GM12891 (cell line): ENCODE data around the gene ISYNA1.

ENCODE experiments used
- POLR2A ChIP-seq: IDR thresholded peaks from 2 replicates; pipeline ENCODE4 v1.6.1; 2011; ENCODE audit warnings: low read depth, low read length, control low read depth
- POLR2AphosphoS5 ChIP-seq: IDR thresholded peaks from 2 replicates; pipeline ENCODE4 v1.6.1; 2011; ENCODE audit warnings: low read depth, low read length, control low read depth

DNA sequence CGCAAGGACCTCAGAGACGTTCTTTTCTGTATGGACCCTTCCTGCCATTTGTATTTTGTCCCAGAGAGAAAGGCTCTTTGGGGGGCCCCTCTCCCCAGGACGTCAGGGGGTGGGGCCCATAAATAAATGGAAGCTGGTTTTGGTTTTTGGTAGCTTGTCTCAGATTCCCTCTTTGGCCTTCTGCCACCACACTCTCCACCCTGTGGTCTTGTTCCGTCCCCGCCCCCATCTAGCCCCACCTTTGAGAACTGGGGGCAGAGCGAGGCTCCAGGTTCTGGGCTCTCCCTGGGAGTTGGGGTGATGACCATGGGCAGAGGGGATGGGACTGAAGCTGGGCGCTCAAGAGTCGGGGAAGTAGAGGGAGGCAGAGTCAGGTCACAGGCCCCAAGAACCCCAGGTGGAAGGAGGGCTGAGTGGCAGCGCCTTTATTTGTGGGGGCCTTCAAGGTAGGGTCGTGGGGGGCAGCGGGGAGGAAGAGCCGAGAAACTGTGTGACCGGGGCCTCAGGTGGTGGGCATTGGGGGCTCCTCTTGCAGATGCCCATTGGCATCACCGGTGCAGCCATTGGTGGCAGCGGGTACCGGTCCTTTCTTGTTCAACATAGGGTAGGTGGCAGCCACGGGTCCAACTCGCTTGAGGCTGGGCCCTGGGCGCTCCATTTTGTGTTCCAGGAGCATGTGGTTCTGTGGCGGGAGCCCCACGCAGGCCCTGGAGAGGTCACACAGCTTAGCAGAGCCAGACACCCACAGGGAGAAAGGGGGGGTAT lies 3.3 kb downstream of the ISYNA1 start:
- TF ChIP-seq POLR2A = no peak
- no peak for TF ChIP-seq POLR2AphosphoS5
